Measurements from ENCODE around the gene C2CD5.
"Not testable (repeated sequence)": the region's sequence is repeated elsewhere in the genome, so short reads cannot be mapped to it uniquely, and the experiment has no call there.

The C2CD5 gene

DNA sequence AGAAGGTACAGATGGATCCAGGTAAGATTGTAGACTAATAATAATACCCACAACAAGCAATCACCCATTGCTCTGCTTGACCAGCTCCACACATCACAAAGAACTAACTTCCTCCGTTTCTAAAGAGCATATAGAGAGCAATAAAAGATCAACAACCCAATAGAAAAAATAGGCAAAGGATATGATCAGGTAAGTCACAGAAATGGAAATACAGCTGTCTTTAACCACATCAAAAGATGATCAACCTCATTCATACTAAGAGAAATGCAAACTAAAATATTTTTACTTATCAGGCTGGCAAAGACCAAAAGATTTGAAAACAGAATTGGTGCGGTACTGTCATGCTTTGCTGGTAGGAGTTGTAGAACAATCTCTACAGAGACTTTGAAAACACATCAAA is 8.9 kb downstream of the C2CD5 start:
- no peak for DNase-seq (ENCODE audit: low spot score)

DNA sequence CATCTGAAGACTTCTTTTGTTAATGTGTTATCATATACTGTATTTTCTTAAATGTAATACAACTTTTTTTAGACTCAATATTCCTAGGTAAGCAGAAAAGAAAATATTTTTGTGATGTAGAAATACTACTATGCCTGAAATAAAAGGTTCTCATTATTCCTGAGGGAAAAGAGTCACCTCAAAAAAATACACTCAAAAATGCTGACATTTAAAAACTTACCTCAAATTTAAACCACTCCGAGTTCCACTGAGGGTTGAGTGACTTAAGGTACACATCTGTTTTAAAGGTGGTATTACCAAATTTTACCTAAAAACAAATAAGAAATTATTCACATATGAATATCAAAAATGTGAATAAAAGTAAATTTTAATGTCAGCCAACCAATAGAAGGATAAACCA is 9.3 kb downstream of the C2CD5 start:
- no peak for DNase-seq (ENCODE audit: low spot score)

DNA sequence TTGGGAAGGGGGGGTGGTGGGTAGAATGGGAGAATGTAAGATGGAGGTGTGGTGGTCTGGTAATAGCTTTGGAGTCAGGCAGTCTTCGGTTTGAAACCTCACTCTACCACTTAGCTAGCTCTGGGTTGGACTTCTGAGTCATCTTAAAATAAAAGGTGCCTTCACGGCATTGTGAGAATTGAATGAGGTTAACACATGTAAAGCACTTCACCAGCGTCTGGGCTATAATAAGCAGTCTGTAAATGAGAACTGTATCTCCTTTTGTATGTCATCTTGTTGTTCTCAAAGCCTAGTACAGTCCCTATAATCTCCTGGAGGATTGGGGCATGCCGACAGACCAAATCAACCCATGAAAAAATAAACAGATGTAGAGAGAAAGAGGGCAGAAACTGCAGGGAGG is 11.2 kb downstream of the C2CD5 start:
- no peak for DNase-seq (ENCODE audit: low spot score)

DNA sequence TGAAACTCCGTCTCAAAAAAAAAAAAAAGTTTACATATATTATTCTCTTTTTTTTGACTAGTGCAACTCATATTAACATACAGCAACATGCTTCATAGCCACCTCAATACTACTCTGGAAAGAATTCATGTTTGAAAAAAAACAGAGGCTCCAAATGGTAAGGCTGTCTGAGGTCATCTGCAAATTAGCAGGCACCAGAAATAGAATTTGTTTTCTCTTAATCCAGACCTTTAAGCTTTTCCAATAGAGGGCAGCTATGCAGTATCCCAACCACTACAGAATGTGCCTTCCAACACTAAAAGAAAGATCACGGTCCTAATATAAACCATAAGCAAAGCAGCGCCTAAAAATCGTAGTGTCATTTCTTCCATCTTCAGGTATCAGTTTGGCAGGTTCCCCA is 12.0 kb downstream of the C2CD5 start:
- no peak for DNase-seq (ENCODE audit: low spot score)

DNA sequence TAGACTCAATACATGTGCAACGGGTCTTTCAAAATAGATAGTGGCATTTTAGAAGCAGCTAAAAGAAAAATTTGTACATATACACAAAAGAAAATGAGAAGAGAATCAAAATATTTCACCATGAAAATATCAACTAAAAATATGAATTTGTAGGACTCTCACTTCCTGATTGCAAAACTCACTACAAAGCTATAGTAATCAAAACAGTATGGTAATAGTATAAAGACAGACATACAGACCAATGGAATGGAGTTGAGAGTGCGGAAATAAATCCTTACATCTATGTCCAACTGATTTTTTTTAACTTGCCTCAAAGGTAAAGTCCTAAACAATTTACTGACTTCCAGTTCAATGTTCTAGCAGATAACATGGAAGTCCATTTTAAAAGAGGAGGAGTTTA is 13.1 kb downstream of the C2CD5 start:
- no peak for DNase-seq (ENCODE audit: low spot score)

DNA sequence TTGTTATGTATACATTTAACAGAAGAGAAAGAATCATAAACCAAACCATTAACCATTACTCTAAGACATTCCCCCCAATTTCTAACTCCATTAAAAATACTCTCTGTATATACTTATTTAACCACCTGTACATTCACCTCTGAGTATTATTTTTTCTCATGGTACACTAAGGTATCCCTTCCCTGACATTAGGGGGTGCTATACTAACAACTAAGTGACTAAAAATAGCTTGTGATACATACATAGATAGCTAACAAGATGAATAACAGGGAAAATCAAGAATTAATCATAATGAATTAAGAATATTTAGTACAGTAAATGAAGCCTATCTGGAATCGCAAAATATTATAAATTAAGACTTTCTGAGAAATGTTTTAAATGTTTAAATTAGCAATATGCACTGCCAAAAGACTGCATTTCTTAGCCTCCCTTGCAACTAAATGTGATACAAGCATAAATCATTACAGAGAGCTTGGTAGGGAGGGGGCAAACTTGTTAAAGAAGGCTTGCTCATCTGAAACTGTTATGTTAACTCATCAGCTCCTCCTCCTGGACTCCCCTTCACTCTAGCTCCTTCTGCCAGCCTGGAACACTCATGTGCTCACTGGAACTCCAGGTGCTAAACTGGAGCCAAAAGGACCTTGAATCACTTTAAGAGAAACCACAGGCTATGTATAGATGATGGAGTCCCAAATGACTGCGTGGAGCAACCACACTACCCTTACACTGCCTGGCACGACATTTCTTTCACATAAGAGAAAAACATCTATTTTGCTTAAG is 14.9 kb downstream of the C2CD5 start:
- DNase-seq (ENCODE audit: low spot score): no peak

DNA sequence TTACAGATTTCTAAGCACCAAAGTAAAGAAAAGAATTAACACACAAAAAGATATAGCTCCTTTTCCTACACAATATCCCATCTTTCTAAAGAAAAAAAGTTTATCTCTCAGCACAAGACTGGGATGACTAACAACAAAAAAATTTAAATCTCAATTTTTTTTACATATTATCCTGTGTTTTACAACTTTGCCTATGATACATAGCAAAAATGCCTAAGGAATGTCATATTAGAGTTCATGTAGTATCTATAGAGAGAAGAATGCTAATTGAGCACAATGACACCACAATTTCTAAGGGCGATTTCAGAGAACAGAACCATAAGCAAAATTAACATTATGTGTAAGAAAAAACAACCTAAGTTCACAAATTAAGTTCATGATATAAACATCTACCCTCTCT is 16.3 kb downstream of the C2CD5 start:
- no peak for DNase-seq (ENCODE audit: low spot score)

DNA sequence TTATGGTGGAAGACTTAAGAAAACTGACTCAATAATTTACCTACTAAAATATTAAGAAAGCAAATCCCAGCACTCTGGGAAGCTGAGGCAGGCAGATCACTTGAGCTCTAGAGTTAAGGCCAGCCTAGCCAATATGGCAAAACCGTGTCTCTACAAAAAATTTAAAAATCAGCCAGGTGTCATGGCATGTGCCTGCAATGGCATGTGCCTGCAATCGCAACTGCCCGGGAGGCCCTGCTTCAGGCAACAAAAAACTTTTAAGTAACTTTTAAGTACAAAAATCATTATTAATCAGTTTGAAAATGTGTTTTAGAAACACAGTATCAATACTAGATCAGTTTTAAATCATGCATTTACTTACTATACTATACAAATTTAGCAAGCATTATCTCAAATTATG is 17.5 kb downstream of the C2CD5 start:
- no peak for DNase-seq (ENCODE audit: low spot score)

DNA sequence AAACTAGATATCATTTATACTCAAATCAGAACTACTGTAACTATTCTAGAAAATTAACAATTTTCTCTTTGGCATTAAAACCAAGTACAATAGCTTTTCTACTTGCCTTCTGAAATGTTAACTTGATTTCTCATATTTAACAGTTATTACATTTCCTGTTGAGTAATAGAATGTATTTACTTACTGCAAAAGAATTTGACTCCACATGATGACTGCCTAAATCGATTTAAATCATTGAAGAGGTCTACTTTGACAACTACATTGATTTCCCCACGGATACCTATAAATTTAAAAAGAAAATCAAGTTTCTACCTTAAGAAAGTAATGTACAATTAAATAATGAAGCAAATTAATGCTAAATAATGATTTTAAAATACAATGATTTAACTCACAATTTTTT is 18.9 kb downstream of the C2CD5 start:
- DNase-seq (ENCODE audit: low spot score): no peak

DNA sequence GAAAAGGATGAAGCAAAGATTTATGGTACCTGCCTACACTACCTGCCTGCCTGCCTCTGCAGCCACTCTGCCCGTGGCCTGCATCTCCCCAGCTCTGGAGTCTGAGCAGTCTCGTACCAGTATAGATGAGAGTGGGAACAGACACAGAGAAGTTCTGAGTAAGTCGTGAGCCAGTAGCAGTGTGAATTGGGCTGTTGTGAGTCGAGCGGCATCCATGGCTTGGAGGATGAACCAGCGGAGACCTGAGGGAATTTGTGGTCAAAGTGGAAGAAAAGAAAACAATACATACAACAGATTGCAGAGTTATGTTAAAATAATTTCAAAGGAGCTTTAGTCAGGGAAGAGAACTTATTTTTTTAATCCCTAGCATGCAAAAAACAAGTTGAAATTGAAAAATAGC is 25.3 kb downstream of the C2CD5 start:
- DNase-seq (ENCODE audit: low spot score): no peak

DNA sequence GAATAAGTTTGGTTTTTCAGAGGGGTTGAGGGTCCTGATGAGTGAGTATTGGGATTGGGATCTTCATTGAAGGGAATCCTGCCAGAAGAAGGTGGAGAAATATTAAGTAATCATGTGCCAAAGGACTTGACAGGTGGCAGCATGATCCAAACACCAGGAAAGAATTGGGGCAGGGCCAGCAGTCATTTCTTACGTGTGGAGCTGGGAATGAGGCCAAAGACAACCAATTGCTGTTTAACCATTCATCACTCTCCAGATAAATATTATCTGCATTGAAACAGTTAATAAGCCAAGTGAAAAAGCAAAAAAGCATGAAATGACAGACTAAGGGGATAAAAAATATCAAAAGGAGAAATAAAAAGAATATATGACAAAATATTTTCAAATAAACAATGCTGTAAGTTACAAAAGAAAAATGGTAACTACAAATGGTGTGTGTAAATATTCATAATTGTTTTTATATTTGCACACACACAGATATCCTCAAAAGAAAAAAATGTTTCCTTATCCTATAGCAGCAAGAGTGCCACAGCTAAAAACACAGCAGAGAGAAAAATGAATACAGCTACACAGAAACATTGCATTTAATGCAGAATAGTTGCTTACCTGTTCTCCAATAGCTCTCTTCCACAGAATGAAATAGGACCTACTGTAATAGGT is 26.2 kb downstream of the C2CD5 start:
- DNase-seq (ENCODE audit: low spot score): no peak

DNA sequence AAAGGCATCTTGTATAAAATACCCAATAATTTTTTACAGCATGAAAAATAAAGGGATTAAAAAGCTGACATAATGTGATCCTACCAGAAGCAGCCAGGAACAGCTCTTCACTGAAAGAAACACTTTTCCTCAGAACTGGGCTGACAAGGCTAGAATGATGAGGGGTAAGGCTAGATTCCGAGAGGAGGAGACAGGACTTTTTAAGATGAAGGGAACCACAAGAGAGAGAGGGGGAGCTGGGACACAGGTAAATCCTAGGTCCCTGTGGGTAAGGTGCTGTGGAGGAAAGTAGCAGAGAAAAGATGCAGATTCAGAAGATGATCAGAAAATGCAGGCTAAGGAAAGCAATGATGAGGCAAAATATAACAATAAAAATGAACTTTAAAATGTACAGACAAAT is 29.5 kb downstream of the C2CD5 start:
- DNase-seq (ENCODE audit: low spot score): no peak

DNA sequence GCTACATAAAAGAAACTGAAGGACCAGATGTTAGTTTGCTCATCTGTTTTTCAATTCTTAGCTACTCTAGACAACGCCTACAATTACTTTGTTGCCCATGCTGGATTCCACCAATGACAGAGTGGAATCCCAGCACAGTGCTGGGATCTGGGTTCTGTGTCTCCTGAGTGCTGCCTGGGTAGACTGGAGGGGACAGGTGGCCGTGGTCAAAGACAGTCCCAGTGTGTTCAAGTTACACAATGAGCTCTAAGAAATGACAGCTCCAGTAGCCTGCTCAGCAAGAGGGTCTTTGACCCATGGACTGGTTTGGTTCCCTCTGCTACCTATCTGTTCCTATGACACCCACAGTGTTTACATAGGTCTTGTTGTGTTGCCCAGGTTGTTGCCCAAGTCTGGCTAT is 38.5 kb downstream of the C2CD5 start:
- DNase-seq (ENCODE audit: low spot score): no peak

DNA sequence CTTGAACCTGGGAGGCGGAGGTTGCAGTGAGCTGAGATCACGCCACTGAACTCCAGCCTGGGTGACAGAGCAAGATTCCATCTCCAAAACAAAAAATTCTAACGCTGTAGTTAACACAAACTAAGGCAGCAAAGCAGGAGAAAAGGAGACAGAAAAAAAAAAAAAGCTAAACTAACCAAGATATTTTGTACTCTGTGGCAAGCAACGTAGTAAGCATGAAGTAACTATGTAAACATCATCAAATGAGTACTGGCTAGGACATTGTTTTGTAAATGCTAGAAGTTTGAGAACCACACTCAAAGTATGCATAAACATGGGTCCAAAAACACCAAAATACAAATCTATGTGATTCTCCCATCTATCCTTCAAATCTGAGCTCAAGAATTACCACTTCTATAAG is 44.2 kb downstream of the C2CD5 start:
- no peak for DNase-seq (ENCODE audit: low spot score)

DNA sequence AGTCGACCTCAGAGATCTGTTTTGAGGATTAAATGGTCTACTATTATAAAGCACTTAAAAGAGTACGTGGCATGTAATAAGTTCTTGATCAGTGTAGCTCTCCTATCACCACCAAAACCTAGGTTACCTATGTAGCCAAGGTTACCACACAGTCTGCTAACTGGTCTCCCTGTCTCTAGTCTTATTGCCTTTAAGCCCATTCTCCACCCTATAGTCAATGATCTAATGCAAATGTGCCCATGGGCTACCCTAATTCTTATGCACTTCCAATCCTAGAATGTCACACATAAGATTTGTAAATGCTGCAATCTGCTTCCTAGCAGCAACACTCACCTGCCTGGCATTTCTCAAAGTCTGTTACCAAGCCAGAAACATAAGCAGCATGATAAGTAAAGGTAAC is 44.9 kb downstream of the C2CD5 start:
- DNase-seq (ENCODE audit: low spot score): no peak

DNA sequence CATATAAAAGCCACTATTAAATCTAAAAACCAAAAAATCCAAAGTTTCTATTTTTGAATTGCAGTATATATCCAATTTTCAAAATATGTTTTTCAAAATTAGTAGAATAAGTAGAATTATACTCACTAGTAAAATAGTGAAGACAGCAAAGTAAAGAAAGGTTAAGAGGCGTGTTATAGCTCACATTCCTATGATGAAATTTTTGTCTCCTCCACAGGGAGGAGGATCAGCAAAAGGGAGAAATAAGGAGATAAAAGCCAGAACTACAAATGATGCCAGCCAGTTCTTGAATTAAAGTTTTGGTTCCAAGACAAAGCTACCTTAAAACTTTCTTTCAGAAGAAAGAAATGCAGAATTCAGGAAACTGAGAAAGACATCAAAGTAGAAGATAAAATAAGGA is 50.0 kb downstream of the C2CD5 start:
- DNase-seq (ENCODE audit: low spot score): no peak

DNA sequence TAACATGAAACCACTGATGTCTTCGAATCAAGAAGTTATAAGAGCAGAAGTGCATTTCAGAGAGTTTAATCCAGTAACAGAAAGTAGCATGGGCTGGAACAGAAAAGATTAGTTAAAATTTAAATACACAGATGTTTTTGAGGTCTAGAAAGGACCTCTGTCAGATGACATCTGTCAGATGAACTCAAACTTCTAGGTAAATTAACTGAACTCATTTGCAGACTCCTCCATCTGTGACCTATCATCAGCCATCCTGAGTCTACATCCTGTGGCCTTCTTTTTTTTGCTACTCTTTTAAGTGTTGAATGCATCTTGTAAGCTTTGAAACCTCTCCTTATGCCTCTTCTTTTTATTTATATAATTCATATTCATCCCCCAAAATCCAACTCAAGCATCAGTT is 53.3 kb downstream of the C2CD5 start:
- no peak for DNase-seq (ENCODE audit: low spot score)

DNA sequence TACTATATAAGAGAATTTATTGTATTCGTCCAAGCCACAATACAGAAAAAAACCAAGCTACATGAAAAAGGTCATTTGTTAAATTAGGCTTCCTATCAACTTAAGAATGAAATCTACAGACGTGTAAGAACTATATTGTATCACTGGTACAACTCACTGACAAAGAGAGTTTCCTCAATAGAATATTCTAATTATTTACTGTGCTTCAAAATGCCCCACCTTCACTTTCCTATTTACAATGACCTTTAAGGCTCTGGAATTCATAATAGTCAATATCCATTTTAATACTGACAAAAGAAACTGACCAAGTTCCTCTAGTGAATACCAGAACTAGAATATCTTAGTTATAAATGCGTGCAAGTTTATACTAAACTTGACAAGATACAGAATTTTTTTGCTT is 55.9 kb downstream of the C2CD5 start:
- DNase-seq (ENCODE audit: low spot score): no peak

DNA sequence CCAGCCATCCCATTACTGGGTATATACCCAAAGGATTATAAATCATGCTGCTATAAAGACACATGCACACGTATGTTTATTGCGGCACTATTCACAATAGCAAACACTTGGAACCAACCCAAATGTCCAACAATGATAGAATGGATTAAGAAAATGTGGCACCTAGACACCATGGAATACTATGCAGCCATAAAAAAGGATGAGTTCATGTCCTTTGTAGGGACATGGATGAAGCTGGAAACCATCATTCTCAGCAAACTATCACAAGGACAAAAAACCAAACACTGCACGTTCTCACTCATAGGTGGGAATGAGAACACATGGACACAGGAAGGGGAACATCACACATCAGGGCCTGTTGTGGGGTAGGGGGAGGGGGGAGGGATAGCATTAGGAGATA is 56.7 kb downstream of the C2CD5 start:
- DNase-seq (ENCODE audit: low spot score): not testable (repeated sequence)

DNA sequence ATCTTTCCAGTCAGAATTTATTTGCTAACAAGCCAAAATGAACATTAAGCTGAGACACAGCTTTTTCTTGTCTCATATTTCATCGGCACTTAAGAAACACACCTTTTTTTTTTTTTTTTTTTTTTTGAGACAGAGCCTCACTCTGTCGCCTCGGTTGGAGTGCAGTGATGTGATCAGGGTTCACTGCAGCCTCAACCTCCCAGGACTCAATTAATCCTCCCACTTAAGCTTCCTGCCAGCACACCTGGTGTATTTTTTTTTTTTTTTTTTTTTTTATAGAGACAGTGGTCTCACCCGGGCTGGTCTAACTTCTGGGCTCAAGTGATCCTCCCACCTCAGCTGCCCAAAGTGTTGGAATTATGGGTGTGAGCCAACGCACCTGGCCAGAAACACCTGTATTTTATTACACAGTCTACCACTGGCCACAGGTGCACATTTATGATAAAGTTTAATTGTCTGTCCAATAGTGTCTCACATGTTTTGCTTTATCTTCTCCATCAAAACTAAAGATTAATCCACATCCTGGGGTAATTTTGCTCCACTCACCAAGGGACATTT is 62.7 kb downstream of the C2CD5 start:
- DNase-seq (ENCODE audit: low spot score): no peak

DNA sequence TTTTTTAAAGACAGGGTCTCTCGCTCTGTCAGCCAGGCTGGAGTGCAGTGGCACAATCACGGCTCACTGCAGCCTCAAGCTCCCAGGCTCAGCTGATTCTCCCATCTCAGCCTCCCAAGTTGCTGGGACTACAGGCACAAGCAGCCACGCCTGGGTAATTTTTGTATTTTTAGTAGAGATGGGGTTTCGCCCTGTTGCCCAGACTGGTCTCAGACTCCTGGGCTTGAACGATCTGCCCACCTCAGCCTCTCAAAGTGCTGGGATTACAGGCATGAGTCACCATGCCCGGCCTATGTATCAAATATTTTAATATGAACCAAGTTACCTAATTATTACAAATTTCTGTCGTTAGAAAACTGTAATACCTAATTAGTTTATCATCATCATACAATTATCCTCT is 63.5 kb downstream of the C2CD5 start:
- not testable (repeated sequence) for DNase-seq (ENCODE audit: low spot score)

DNA sequence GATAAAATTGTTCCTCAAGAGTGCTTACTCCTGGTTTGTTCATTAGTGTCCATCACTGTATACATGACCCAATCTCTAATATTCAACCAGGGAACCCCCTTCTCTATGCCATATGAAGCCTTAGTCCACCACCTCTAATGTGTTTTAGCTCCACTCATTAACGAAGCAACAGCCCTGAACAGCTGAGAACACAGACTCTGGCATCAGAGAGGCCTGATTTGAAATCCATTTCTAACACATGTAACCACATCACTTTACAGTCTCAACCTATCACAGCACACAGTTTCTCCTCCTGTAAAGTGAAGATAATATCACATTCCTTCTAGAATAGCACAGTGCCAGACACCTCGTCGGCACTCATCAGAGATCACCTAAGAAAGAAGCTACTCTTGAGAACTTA is 64.3 kb downstream of the C2CD5 start:
- no peak for DNase-seq (ENCODE audit: low spot score)

DNA sequence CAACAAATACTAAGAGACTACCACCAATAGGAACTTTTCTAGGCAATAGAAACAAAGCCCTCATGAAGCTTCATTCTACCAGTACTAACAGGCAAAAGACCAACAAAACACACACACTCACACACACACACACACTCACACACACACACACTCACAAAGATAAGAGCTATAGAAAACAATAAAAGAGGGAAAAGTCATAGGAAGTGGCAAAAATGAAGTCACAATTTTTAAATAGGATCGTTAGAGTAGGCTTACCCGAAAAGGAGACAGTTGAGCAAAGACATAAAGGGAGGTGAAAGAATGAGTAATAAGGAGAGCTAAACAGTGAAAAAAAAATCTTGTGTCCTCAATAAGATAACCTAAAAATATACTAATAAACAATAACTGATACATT is 66.5 kb downstream of the C2CD5 start:
- DNase-seq (ENCODE audit: low spot score): no peak

Data from globus pallidus (tissue), 1 donor.